ENCODE results near the gene TSR3. TPM values are rescaled to one million over a fixed set of nuclear protein-coding genes. Genes with fewer than 3 reads are reported as not detected.
A peak's percentile ranks its signal among the peaks of the same experiment; 100 is the strongest.

The TSR3 gene
- total and polyA plus RNA-seq, 2 donors from 2014 or later: 44.8 to 95.4 TPM

DNA sequence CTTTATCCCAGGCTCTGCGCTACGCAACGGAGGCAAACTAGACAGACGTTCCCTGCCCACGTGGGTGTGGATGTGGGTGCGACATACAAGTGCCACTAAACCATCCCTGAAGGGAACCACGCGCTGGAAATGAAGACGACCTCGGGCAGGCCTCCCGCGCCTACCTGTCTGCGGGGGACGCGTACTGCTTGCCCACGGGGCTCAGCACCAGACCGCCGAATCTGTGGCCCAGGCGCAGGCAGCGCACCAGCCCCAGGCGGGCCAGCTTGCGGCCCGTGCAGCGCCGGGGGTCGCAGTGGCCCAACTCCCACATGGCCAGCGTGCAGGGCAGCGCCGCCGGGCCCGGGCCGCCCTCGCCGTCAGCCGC is 480 bp downstream of the TSR3 start:
- intact Hi-C loops (cut with DNase I): no loop called here
- Histone ChIP-seq H3K4me1 (ENCODE audit: control insufficient read depth in 2 of 3, insufficient read depth in 2 of 3, low read depth in 1 of 3, low read length in 3 of 3) (peaks cover 0 to 21% (median 2%) of the 10 kb centered on the region in 3 donors), H3K27ac (ENCODE audit: low read depth in 2 of 2, low read length in 2 of 2) (peak overlapping the region in 1 of 2 donors; percentile 14), H3K9ac (ENCODE audit: low read length in 3 of 3) (peak overlapping the region; percentile 31 to 54 (median 44)), H3K4me3 (ENCODE audit: low read length in 3 of 3) (peak overlapping the region; percentile 68 to 81 (median 81)), H3K36me3 (ENCODE audit: control insufficient read depth in 2 of 3, insufficient read depth in 3 of 3, low read length in 3 of 3) (peaks cover 0 to 8% (median 2%) of the 10 kb centered on the region in 3 donors), H3K27me3 (ENCODE audit: control insufficient read depth, insufficient read depth, low read length) (no peaks in the 10 kb centered on the region), H3K9me3 (ENCODE audit: control insufficient read depth in 2 of 3, insufficient read depth in 1 of 3, low read length in 3 of 3) (no peaks in the 10 kb centered on the region)
- no peak for DNase-seq
- TF ChIP-seq, protein P1, sequence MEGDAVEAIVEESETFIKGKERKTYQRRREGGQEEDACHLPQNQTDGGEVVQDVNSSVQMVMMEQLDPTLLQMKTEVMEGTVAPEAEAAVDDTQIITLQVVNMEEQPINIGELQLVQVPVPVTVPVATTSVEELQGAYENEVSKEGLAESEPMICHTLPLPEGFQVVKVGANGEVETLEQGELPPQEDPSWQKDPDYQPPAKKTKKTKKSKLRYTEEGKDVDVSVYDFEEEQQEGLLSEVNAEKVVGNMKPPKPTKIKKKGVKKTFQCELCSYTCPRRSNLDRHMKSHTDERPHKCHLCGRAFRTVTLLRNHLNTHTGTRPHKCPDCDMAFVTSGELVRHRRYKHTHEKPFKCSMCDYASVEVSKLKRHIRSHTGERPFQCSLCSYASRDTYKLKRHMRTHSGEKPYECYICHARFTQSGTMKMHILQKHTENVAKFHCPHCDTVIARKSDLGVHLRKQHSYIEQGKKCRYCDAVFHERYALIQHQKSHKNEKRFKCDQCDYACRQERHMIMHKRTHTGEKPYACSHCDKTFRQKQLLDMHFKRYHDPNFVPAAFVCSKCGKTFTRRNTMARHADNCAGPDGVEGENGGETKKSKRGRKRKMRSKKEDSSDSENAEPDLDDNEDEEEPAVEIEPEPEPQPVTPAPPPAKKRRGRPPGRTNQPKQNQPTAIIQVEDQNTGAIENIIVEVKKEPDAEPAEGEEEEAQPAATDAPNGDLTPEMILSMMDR (IDR thresholded peaks at IDR 0.05; ENCODE audit: borderline replicate concordance, extremely low read depth, insufficient read depth): no peak
- FAIRE-seq: no peak

GRCh38 chr16:1350691-1351090 is 987 bp downstream of the TSR3 start:
- peaks cover 0 to 8% (median 2%) of the 10 kb centered on the region in 3 donors for H3K36me3 ChIP-seq (ENCODE audit: control insufficient read depth in 2 of 3, insufficient read depth in 3 of 3, low read length in 3 of 3)
- peak overlapping the region in 2 of 3 donors; percentile 31 to 44 for H3K9ac ChIP-seq (ENCODE audit: low read length in 3 of 3)
- intact Hi-C loops (cut with DNase I): no loop called here
- FAIRE-seq: no peak
- DNase-seq: no peak
- no peak overlapping the region for H3K27ac ChIP-seq (ENCODE audit: low read depth in 2 of 2, low read length in 2 of 2)
- H3K9me3 ChIP-seq (ENCODE audit: control insufficient read depth in 2 of 3, insufficient read depth in 1 of 3, low read length in 3 of 3): no peaks in the 10 kb centered on the region
- TF ChIP-seq, protein P1 (IDR thresholded peaks at IDR 0.05; ENCODE audit: borderline replicate concordance, extremely low read depth, insufficient read depth): no peak
- H3K4me3 ChIP-seq (ENCODE audit: low read length in 3 of 3): peak overlapping the region; percentile 68 to 81 (median 81)
- no peaks in the 10 kb centered on the region for H3K27me3 ChIP-seq (ENCODE audit: control insufficient read depth, insufficient read depth, low read length)
- peaks cover 0 to 19% (median 2%) of the 10 kb centered on the region in 3 donors for H3K4me1 ChIP-seq (ENCODE audit: control insufficient read depth in 2 of 3, insufficient read depth in 2 of 3, low read depth in 1 of 3, low read length in 3 of 3)

- Histone ChIP-seq H3K27me3 (ENCODE audit: control insufficient read depth, insufficient read depth, low read length) (no peaks in the 10 kb centered on the region), H3K27ac (ENCODE audit: low read depth in 2 of 2, low read length in 2 of 2) (no peak overlapping the region), H3K4me3 (ENCODE audit: low read length in 3 of 3) (no peak overlapping the region), H3K9ac (ENCODE audit: low read length in 3 of 3) (no peak overlapping the region), H3K9me3 (ENCODE audit: control insufficient read depth in 2 of 3, insufficient read depth in 1 of 3, low read length in 3 of 3) (no peaks in the 10 kb centered on the region), H3K4me1 (ENCODE audit: control insufficient read depth in 2 of 3, insufficient read depth in 2 of 3, low read depth in 1 of 3, low read length in 3 of 3) (peaks cover 0 to 17% (median 2%) of the 10 kb centered on the region in 3 donors), H3K36me3 (ENCODE audit: control insufficient read depth in 2 of 3, insufficient read depth in 3 of 3, low read length in 3 of 3) (peaks cover 0 to 8% (median 2%) of the 10 kb centered on the region in 3 donors)
- FAIRE-seq (no peak), DNase-seq (no peak)
- intact Hi-C loops (cut with DNase I): no loop called here
- TF ChIP-seq, protein P1 (IDR thresholded peaks at IDR 0.05; ENCODE audit: borderline replicate concordance, extremely low read depth, insufficient read depth): no peak
These were observed 1.7 kb downstream of the TSR3 start for GRCh38 chr16:1349951-1350350.

DNA sequence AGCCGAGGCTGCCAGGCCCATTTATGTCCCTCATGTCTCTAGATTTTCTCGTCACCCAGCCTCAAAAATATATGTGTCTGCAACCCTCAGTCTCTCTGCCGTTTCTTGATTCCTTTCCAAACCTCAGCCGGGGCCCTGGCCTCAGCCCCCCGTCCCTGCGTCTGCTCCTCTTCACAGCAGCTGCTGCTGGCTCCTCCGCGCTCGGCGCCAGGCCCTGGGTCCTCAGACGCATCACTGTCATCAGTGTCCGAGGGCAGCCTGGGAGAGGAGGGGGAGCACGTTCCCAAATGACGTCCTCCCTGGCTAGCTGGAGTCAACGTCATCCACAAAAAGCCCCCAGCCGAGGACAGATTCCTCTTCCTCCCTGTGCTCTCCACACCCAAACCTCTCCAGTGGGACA is 2.3 kb downstream of the TSR3 start:
- Histone ChIP-seq H3K4me1 (ENCODE audit: control insufficient read depth in 2 of 3, insufficient read depth in 2 of 3, low read depth in 1 of 3, low read length in 3 of 3) (peaks cover 0 to 17% (median 2%) of the 10 kb centered on the region in 3 donors), H3K27me3 (ENCODE audit: control insufficient read depth, insufficient read depth, low read length) (no peaks in the 10 kb centered on the region), H3K27ac (ENCODE audit: low read depth in 2 of 2, low read length in 2 of 2) (no peak overlapping the region), H3K9me3 (ENCODE audit: control insufficient read depth in 2 of 3, insufficient read depth in 1 of 3, low read length in 3 of 3) (no peaks in the 10 kb centered on the region), H3K4me3 (ENCODE audit: low read length in 3 of 3) (no peak overlapping the region), H3K9ac (ENCODE audit: low read length in 3 of 3) (no peak overlapping the region), H3K36me3 (ENCODE audit: control insufficient read depth in 2 of 3, insufficient read depth in 3 of 3, low read length in 3 of 3) (peaks cover 0 to 8% (median 2%) of the 10 kb centered on the region in 3 donors)
- intact Hi-C loops (cut with DNase I): no loop called here
- DNase-seq (no peak), FAIRE-seq (no peak)
- TF ChIP-seq, protein P1 (IDR thresholded peaks at IDR 0.05; ENCODE audit: borderline replicate concordance, extremely low read depth, insufficient read depth): no peak

Data from kidney (tissue), 14 donors.